ENCODE results near the gene FN1. TPM values are rescaled to one million over a fixed set of nuclear protein-coding genes. Genes with fewer than 3 reads are reported as not detected.

FN1 gene
- total and polyA plus RNA-seq, 4 donors: 339 to 1,753 (median 934) TPM

- TF ChIP-seq, protein P1, sequence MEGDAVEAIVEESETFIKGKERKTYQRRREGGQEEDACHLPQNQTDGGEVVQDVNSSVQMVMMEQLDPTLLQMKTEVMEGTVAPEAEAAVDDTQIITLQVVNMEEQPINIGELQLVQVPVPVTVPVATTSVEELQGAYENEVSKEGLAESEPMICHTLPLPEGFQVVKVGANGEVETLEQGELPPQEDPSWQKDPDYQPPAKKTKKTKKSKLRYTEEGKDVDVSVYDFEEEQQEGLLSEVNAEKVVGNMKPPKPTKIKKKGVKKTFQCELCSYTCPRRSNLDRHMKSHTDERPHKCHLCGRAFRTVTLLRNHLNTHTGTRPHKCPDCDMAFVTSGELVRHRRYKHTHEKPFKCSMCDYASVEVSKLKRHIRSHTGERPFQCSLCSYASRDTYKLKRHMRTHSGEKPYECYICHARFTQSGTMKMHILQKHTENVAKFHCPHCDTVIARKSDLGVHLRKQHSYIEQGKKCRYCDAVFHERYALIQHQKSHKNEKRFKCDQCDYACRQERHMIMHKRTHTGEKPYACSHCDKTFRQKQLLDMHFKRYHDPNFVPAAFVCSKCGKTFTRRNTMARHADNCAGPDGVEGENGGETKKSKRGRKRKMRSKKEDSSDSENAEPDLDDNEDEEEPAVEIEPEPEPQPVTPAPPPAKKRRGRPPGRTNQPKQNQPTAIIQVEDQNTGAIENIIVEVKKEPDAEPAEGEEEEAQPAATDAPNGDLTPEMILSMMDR (IDR thresholded peaks at IDR 0.05; ENCODE audit: control extremely low read depth, extremely low read depth): no peak
- ATAC-seq (ENCODE audit: insufficient read depth, low FRiP score) (no peak), DNase-seq (no peak)
- Histone ChIP-seq H3K36me3 (ENCODE audit: control insufficient read depth in 4 of 4, insufficient read depth in 4 of 4, low read length in 4 of 4) (peaks cover 7 to 41% (median 27%) of the 10 kb centered on the region in 4 donors), H3K9me3 (ENCODE audit: control insufficient read depth in 4 of 4, insufficient read depth in 3 of 4, low read length in 3 of 4) (no peaks in the 10 kb centered on the region), H3K4me1 (ENCODE audit: control insufficient read depth in 5 of 5, insufficient read depth in 5 of 5, low read length in 5 of 5) (no peaks in the 10 kb centered on the region), H3K9ac (ENCODE audit: insufficient read depth in 1 of 2, low read length in 2 of 2) (no peak overlapping the region), H3K4me3 (no peak overlapping the region), H3K27me3 (ENCODE audit: control insufficient read depth in 3 of 3, insufficient read depth in 3 of 3, low read length in 2 of 3) (no peaks in the 10 kb centered on the region), H3K27ac (ENCODE audit: low read depth in 1 of 2, low read length in 1 of 2) (no peak overlapping the region)
- WGBS, 2 donors: 96 to 99% methylated on average over 7 of the region's 7 CpGs
These were observed 96.8 kb downstream of the FN1 start for GRCh38 chr2:215338883-215339679.

DNA sequence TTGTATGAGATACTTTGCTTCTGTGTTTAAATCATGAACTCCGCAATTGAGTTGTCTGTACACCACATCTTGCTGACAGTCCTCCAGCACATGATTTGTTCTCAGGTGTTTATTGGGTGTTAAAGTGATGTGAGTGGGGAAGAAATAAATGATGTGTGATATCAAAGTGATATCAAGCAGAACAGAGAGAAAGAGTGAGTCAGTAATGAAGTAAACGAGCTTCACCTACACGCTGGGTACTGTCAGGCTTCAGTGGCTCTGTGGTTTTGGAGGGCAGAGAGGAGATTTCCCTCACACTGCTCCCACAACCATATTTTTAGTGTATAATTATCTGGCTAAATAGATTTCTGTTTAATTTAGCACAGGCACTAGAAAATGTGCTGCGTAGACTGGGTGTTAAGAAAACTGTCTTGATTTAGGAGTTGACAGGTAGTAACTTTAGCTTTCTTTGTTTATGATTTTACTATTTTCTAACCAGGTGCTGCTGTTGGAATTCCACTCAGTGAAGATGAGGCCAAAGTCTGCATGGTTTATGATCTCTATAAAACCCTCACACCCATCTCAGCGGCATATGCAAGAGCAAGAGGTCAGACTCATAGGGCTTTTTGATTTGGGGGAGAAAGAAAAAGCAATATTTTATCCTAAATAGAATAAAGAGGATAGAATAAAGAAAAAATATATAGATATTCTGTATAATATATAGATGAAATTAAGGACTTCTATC is 102.8 kb downstream of the FN1 start:
- Histone ChIP-seq H3K27me3 (ENCODE audit: control insufficient read depth in 3 of 3, insufficient read depth in 3 of 3, low read length in 2 of 3) (no peaks in the 10 kb centered on the region), H3K27ac (ENCODE audit: low read depth in 1 of 2, low read length in 1 of 2) (no peak overlapping the region), H3K9me3 (ENCODE audit: control insufficient read depth in 4 of 4, insufficient read depth in 3 of 4, low read length in 3 of 4) (no peaks in the 10 kb centered on the region), H3K9ac (ENCODE audit: insufficient read depth in 1 of 2, low read length in 2 of 2) (no peak overlapping the region), H3K4me1 (ENCODE audit: control insufficient read depth in 5 of 5, insufficient read depth in 5 of 5, low read length in 5 of 5) (no peaks in the 10 kb centered on the region), H3K36me3 (ENCODE audit: control insufficient read depth in 4 of 4, insufficient read depth in 4 of 4, low read length in 4 of 4) (peaks cover 0 to 18% (median 9%) of the 10 kb centered on the region in 4 donors), H3K4me3 (no peak overlapping the region)
- no peak for ATAC-seq (ENCODE audit: insufficient read depth, low FRiP score)
- 93 to 96% methylated on average over 5 of the region's 5 CpGs for WGBS, 2 donors
- TF ChIP-seq, protein P1 (IDR thresholded peaks at IDR 0.05; ENCODE audit: control extremely low read depth, extremely low read depth): no peak
- no peak for DNase-seq

GRCh38 chr2:215328066-215328465 is 107.8 kb downstream of the FN1 start:
- Histone ChIP-seq H3K4me3 (no peak overlapping the region), H3K36me3 (ENCODE audit: control insufficient read depth in 4 of 4, insufficient read depth in 4 of 4, low read length in 4 of 4) (peaks cover 12 to 22% (median 20%) of the 10 kb centered on the region in 4 donors), H3K27ac (ENCODE audit: low read depth in 1 of 2, low read length in 1 of 2) (no peak overlapping the region), H3K9me3 (ENCODE audit: control insufficient read depth in 4 of 4, insufficient read depth in 3 of 4, low read length in 3 of 4) (no peaks in the 10 kb centered on the region), H3K9ac (ENCODE audit: insufficient read depth in 1 of 2, low read length in 2 of 2) (no peak overlapping the region), H3K4me1 (ENCODE audit: control insufficient read depth in 5 of 5, insufficient read depth in 5 of 5, low read length in 5 of 5) (no peaks in the 10 kb centered on the region), H3K27me3 (ENCODE audit: control insufficient read depth in 3 of 3, insufficient read depth in 3 of 3, low read length in 2 of 3) (no peaks in the 10 kb centered on the region)
- DNase-seq: no peak
- TF ChIP-seq, protein P1 (IDR thresholded peaks at IDR 0.05; ENCODE audit: control extremely low read depth, extremely low read depth): no peak
- no peak for ATAC-seq (ENCODE audit: insufficient read depth, low FRiP score)
- WGBS, 2 donors: 95 to 96% methylated on average over 5 of the region's 5 CpGs
